CD4-positive, alpha-beta memory T cell (primary cell): Measurements from ENCODE around the gene RNU7-1. TPM values are rescaled to one million over a fixed set of nuclear protein-coding genes. Genes with fewer than 3 reads are reported as not detected.

Experiments used
- CTCF ChIA-PET: fragments of 350-600 bp; sonication (Branson Sonifier 250); formaldehyde crosslinking; loops from one replicate; lab custom pipeline; 2021; ENCODE audit warnings: inconsistent platforms; ENCODE audit not compliant: partially characterized antibody; lab: Charles Lee
- POLR2A ChIA-PET: fragments of 350-600 bp; sonication (Branson Sonifier 250); formaldehyde crosslinking; loops from one replicate; lab custom pipeline; 2021; ENCODE audit not compliant: partially characterized antibody; lab: Charles Lee
- DNase-seq, 5 donors: peaks; one replicate each; pipeline versions ENCODE4 v3.0.0 to v3.0.0-alpha.2; 2020 to 2022; ENCODE audit warnings: mixed read lengths in 1 of 5
- H3K27ac ChIP-seq: one replicate; pipeline ENCODE4 v1.7.0; 2013; ENCODE audit warnings: low read depth, low read length
- H3K27me3 ChIP-seq: 2 replicates; pipeline ENCODE4 v1.7.0; 2013; ENCODE audit warnings: mild to moderate bottlenecking, low read length, moderate library complexity; ENCODE audit not compliant: insufficient read depth
- H3K36me3 ChIP-seq: 2 replicates; pipeline ENCODE4 v1.7.0; 2013; ENCODE audit warnings: mild to moderate bottlenecking, low read length, moderate library complexity; ENCODE audit not compliant: insufficient read depth
- H3K4me1 ChIP-seq: 2 replicates; pipeline ENCODE4 v1.7.0; 2013; ENCODE audit warnings: mild to moderate bottlenecking, low read length, moderate library complexity; ENCODE audit not compliant: insufficient read depth
- H3K4me3 ChIP-seq, 2 donors: one replicate each; pipeline ENCODE4 v1.7.0; 2013; ENCODE audit warnings: low read length in 2 of 2, mild to moderate bottlenecking in 1 of 2
- H3K9me3 ChIP-seq, 2 donors: one replicate each; pipeline ENCODE4 v1.7.0; 2013; ENCODE audit warnings: low read length in 2 of 2, control low read depth in 1 of 2; ENCODE audit not compliant: control insufficient read depth in 1 of 2
- H3K27ac Mint-ChIP-seq, 7 donors: one replicate each; pipeline ENCODE4 v1.8.0; 2020 to 2021; ENCODE audit warnings: mixed read lengths in 7 of 7, mild to moderate bottlenecking in 6 of 7, inconsistent platforms in 3 of 7, moderate library complexity in 3 of 7
- H3K27me3 Mint-ChIP-seq, 2 donors: one replicate each; pipeline ENCODE4 v1.8.0; 2020 to 2021; ENCODE audit warnings: mixed read lengths in 2 of 2
- H3K36me3 Mint-ChIP-seq, 2 donors: one replicate each; pipeline ENCODE4 v1.8.0; 2020 to 2021; ENCODE audit warnings: mixed read lengths in 2 of 2, inconsistent platforms in 1 of 2, mild to moderate bottlenecking in 1 of 2
- H3K4me1 Mint-ChIP-seq, 4 donors: one replicate each; pipeline ENCODE4 v1.8.0; 2020 to 2021; ENCODE audit warnings: mixed read lengths in 4 of 4, mild to moderate bottlenecking in 1 of 4
- H3K4me3 Mint-ChIP-seq, 8 donors: one replicate each; pipeline ENCODE4 v1.8.0; 2020 to 2021; ENCODE audit warnings: mixed read lengths in 8 of 8, mild to moderate bottlenecking in 7 of 8, moderate library complexity in 6 of 8, inconsistent platforms in 3 of 8
- H3K9me3 Mint-ChIP-seq, 8 donors: one replicate each; pipeline ENCODE4 v1.8.0; 2020 to 2021; ENCODE audit warnings: mixed read lengths in 8 of 8, mild to moderate bottlenecking in 5 of 8, inconsistent platforms in 3 of 8, moderate library complexity in 1 of 8
- intact Hi-C: fragments of 100-400 bp; cut with micrococcal nuclease; formaldehyde crosslinking; loops from one replicate; pipeline ENCODE4 v1.15.1; 2023
- polyA plus RNA-seq, 2 donors: library from polyadenylated mRNA; unstranded; fragments of 300-500 nt; fragmentation: Illumina TruSeq; gene quantifications; one replicate each; pipeline ENCODE4 v1.2.3, GENCODE V29; 2021
- total RNA-seq, 2 experiments: library from RNA; stranded (reverse); gene quantifications; one replicate each; pipeline ENCODE4 v1.2.3, GENCODE V29; 2021

The RNU7-1 gene
- total and polyA plus RNA-seq, 4 experiments from 2014 or later, result not detected

DNA sequence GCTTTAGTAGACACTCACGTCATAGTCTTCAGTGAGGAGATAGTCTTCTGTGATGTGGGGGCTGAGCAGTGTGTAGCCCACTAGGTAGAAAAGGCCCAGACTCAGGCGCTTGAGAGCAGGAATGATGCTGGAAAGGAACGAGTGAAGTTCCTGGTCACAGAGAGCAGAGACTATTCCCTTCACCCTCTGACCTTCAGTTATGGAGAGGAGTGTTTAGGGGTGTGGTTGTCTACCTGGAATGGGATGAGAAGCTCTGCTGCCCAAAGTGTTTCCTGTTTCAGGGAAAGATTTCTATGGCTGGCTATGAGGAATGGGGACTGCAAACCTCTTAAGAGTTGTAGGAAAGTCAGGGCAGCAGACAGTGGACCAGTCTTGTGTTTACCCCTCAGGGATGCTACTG is 35.8 kb downstream of the RNU7-1 start:
- H3K9me3 ChIP-seq, result no peaks in the 10 kb centered on the region
- no peak overlapping the region for H3K27ac ChIP-seq
- Mint-ChIP-seq H3K4me3 (no peak overlapping the region), H3K27me3 (no peaks in the 10 kb centered on the region), H3K27ac (peak overlapping the region in 3 of 7 donors; percentile 23 to 68 (median 25)), H3K9me3 (no peaks in the 10 kb centered on the region), H3K36me3 (peaks cover 42 to 78% of the 10 kb centered on the region in 2 donors), H3K4me1 (peaks cover 0 to 1% (median 0%) of the 10 kb centered on the region in 4 donors)
- no peak overlapping the region for H3K4me3 ChIP-seq
- ChIA-PET CTCF (interaction anchor here (1.0 to 1.3 kb wide), 3 partner anchors 12 to 58 kb away, joined by 3 read pairs; partner anchors contain the start of gene LPCAT3), POLR2A (no interaction called here)
- intact Hi-C loops, result no loop called here
- H3K36me3 ChIP-seq, result peaks cover 42% of the 10 kb centered on the region
- no peak for DNase-seq
- H3K4me1 ChIP-seq, result no peaks in the 10 kb centered on the region
- H3K27me3 ChIP-seq, result no peaks in the 10 kb centered on the region

DNA sequence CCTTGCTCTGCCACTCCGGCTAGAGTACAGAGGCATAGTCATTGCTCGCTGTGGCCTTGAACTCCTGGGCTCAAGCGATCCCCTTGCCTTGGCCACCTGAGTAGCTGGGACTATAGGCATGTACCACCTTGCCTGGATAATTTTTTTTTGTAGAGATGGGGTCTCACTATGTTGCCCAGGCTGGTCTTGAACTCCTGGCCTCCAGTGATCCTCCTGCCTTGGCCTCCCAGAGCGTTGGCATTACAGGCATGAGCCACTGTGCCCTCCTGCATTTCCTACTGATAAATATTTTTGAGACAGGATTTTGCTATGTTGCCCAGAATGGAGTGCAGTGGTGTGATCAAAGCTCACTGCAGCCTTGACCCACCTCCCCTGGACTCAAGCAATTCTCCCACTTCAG is 36.5 kb downstream of the RNU7-1 start:
- intact Hi-C loops, result no loop called here
- H3K27me3 Mint-ChIP-seq, result no peaks in the 10 kb centered on the region
- no peak for DNase-seq
- H3K4me3 ChIP-seq, result no peak overlapping the region
- no peak overlapping the region for H3K27ac ChIP-seq
- peak overlapping the region in 1 of 7 donors; percentile 42 for H3K27ac Mint-ChIP-seq
- no peaks in the 10 kb centered on the region for H3K27me3 ChIP-seq
- ChIA-PET CTCF (interaction anchor here (1.1 kb wide), 1 partner anchor 12 kb away, joined by 3 read pairs; no protein-coding TSS in a partner anchor), POLR2A (no interaction called here)
- peaks cover 41 to 74% of the 10 kb centered on the region in 2 donors for H3K36me3 Mint-ChIP-seq
- H3K9me3 Mint-ChIP-seq, result no peaks in the 10 kb centered on the region
- peaks cover 35% of the 10 kb centered on the region for H3K36me3 ChIP-seq
- H3K4me1 ChIP-seq, result no peaks in the 10 kb centered on the region
- no peaks in the 10 kb centered on the region for H3K9me3 ChIP-seq
- H3K4me1 Mint-ChIP-seq, result no peaks in the 10 kb centered on the region
- no peak overlapping the region for H3K4me3 Mint-ChIP-seq

DNA sequence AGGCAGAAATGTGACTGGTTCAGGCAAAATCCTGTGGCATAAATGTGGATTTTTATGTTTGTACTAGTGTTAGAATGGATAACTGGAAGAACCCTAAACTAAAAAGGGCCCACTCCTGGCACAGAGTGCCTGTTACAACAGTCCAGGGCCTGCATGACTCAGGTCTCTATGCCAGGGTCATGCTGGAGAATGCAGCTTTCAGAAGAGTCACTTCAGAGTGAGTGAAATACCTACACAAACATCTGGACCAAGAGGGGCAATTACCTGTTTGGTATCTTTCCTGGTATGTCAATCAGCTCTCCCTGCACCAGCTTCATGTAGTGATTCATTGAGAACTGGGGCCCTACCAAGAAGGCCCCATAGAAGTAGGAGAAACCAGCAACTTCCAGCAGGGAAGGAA is 37.1 kb downstream of the RNU7-1 start:
- no peak for DNase-seq
- Histone ChIP-seq H3K27ac (no peak overlapping the region), H3K9me3 (no peaks in the 10 kb centered on the region), H3K4me1 (no peaks in the 10 kb centered on the region), H3K27me3 (no peaks in the 10 kb centered on the region), H3K36me3 (peaks cover 29% of the 10 kb centered on the region), H3K4me3 (no peak overlapping the region)
- Mint-ChIP-seq H3K9me3 (no peaks in the 10 kb centered on the region), H3K4me3 (no peak overlapping the region), H3K27me3 (no peaks in the 10 kb centered on the region), H3K36me3 (peaks cover 36 to 67% of the 10 kb centered on the region in 2 donors), H3K4me1 (no peaks in the 10 kb centered on the region), H3K27ac (peak overlapping the region in 2 of 7 donors; percentile 16 to 32)
- CTCF ChIA-PET, result no interaction called here
- intact Hi-C loops, result no loop called here
- POLR2A ChIA-PET, result no interaction called here

DNA sequence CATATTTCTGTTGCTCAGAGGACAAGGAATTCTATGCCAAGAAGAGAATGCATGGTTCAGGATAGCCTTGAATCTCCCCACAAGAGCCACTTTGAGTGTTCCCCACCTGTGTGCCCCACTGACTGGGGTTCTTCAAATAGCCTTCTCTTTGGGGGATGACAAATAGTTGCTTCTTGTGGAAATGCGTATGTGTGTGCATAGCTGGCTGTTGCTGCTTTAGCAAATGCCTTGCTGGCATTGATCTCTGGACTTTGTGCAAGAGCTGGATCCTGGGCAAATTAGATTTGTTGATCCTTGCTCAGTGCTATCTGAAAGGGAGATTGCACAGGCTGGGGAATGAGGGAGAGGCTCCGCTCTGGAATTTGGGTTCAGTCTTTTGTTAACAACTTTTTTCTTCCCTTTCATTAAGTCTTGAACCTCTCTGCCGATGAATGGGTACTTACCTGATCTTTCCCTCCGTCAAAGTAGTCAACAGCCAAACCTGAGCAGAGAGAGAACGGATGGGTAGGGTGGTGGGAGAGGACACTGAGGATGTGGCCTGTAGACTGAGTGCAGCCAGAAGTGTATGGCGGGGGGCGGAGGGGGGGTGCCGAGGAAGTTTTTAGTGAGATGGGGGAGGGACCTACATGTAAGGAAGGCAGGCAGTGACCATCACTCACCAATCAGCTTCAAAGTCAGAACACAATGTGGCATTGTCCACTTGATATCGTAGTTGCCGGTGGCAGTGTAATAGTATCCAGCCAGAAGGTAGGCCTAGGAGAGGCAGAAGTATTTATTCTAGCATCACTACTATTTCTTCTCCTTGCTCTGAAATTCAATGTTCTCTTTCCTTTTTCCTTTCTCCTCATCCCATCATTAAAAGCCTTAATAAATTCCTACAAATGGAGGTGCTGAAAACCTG is 37.8 kb downstream of the RNU7-1 start:
- Mint-ChIP-seq H3K27ac (peak overlapping the region in 4 of 7 donors; percentile 16 to 82 (median 34)), H3K9me3 (no peaks in the 10 kb centered on the region), H3K4me1 (peaks cover 0 to 1% (median 0%) of the 10 kb centered on the region in 4 donors), H3K27me3 (no peaks in the 10 kb centered on the region), H3K4me3 (no peak overlapping the region), H3K36me3 (peaks cover 32 to 66% of the 10 kb centered on the region in 2 donors)
- CTCF ChIA-PET, result no interaction called here
- peaks cover 22% of the 10 kb centered on the region for H3K36me3 ChIP-seq
- H3K27me3 ChIP-seq, result no peaks in the 10 kb centered on the region
- POLR2A ChIA-PET, result no interaction called here
- no peak for DNase-seq
- no peak overlapping the region for H3K27ac ChIP-seq
- no peaks in the 10 kb centered on the region for H3K4me1 ChIP-seq
- no peaks in the 10 kb centered on the region for H3K9me3 ChIP-seq
- H3K4me3 ChIP-seq, result no peak overlapping the region
- intact Hi-C loops, result no loop called here

DNA sequence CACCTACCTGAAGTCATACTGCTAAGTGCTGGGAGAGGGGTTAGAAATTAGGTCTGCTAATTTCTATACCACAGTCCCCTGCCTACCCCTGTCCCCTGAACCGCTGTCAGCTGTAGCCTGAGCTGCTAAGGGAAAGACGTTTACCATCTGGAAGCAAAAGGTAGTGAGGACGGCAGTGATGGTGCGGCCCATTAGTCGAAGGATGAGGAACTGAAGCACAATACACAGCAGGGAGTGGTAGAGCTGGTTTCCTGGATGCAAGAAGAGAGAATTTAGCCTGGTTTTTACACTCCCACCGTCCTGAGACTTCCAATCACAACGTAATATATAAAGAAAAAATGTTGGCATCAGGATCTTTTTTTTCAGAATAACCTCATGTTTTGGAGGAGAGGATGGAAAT is 38.9 kb downstream of the RNU7-1 start:
- no peak overlapping the region for H3K4me3 Mint-ChIP-seq
- intact Hi-C loops, result no loop called here
- peaks cover 13% of the 10 kb centered on the region for H3K36me3 ChIP-seq
- DNase-seq, result no peak
- H3K9me3 Mint-ChIP-seq, result no peaks in the 10 kb centered on the region
- no peaks in the 10 kb centered on the region for H3K27me3 Mint-ChIP-seq
- peaks cover 23 to 61% of the 10 kb centered on the region in 2 donors for H3K36me3 Mint-ChIP-seq
- POLR2A ChIA-PET, result interaction anchor here (1.2 kb wide), 1 partner anchor 35 kb away, joined by 3 read pairs; the partner anchor contains the start of gene LPCAT3
- no peaks in the 10 kb centered on the region for H3K9me3 ChIP-seq
- no peak overlapping the region for H3K27ac ChIP-seq
- peaks cover 0 to 1% (median 0%) of the 10 kb centered on the region in 4 donors for H3K4me1 Mint-ChIP-seq
- no peaks in the 10 kb centered on the region for H3K4me1 ChIP-seq
- peak overlapping the region in 2 of 7 donors; percentile 42 to 68 for H3K27ac Mint-ChIP-seq
- no peak overlapping the region for H3K4me3 ChIP-seq
- H3K27me3 ChIP-seq, result no peaks in the 10 kb centered on the region
- CTCF ChIA-PET, result interaction anchor here (1.1 to 1.4 kb wide), 2 partner anchors 26 to 80 kb away, joined by 3 to 6 read pairs; no protein-coding TSS in a partner anchor

DNA sequence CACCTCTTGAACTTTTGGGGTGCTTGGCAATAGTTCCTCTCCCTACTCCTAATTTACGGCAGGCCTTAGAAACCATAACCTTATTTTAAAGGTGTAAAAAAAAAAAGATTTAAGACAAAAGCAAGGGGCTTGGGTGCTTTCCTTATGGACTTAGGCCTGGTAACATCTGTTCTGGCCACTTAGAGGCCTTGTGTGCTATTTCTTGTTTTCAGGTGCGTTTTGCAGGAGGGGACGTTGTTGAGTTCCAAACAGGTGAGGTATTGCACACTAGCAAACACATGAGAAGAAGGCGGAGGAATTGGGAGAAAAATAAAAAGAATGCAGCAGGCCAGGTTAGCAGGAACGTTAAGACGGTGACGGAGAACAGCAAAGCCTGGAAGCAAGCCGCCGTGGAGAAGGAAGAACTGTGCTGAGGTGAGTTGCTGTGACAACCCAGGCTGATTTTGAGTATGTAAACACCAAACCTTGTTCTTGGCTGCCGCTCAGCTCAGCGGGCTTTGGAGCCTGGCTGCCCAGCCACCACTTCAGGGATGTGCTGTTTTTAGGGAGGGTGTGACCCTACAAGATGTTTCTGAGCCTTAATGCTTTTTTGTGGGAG is 44.4 kb downstream of the RNU7-1 start:
- ChIA-PET CTCF (no interaction called here), POLR2A (no interaction called here)
- peaks cover 0 to 4% (median 1%) of the 10 kb centered on the region in 4 donors for H3K4me1 Mint-ChIP-seq
- H3K9me3 ChIP-seq, result no peaks in the 10 kb centered on the region
- intact Hi-C loops, result no loop called here
- H3K36me3 ChIP-seq, result peaks cover 11% of the 10 kb centered on the region
- H3K27me3 Mint-ChIP-seq, result no peaks in the 10 kb centered on the region
- DNase-seq, result no peak
- H3K27ac Mint-ChIP-seq, result peak overlapping the region in 1 of 7 donors; percentile 6
- H3K9me3 Mint-ChIP-seq, result no peaks in the 10 kb centered on the region
- H3K27ac ChIP-seq, result no peak overlapping the region
- no peak overlapping the region for H3K4me3 Mint-ChIP-seq
- no peak overlapping the region for H3K4me3 ChIP-seq
- peaks cover 9 to 35% of the 10 kb centered on the region in 2 donors for H3K36me3 Mint-ChIP-seq
- no peaks in the 10 kb centered on the region for H3K27me3 ChIP-seq
- H3K4me1 ChIP-seq, result no peaks in the 10 kb centered on the region
